NCI-H226 (cell line): ENCODE results near the gene PPP1R12B.
A peak's percentile ranks its signal among the peaks of the same experiment; 100 is the strongest.
"Not testable (repeated sequence)": the region's sequence is repeated elsewhere in the genome, so short reads cannot be mapped to it uniquely, and the experiment has no call there.

Experiments
- DNase-seq: peaks from one replicate; pipeline ENCODE4 v3.0.0-alpha.2; 2015

The PPP1R12B gene

DNA sequence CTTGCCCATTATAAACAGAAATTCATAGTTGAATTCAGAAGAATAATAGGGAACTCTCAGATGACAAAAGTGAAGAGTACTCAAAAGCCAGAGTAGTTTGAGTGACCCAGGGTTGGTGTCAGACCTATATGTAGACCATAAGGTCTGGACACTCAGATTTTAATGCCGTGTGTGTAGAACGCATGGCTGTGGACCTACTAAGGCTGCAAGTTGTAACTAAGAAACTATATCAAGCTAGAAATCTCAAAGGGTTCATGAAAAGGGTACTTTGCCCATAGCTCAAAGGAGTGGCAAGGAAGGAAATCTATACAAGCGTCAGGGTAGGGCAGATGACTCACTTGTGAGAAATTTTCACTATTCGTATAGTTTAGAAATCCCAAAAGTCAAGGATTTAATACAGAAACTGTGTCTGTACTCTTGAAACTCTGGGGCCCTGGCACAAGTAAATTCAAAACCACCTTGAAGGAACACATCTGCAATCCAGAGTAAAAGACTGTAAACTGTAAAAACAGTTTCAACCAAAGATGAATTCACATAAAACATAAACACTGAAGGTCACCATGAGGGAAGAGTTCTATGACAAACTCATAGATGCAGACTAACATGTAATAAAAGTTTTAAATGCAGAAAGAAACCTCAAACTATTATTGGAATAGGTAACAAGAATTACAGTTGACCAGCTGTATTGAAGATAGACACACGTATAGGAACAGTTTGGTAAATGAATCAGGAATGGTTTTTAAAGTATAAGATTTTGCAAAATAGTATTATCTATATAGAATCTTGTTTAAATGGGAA lies 108.1 kb downstream of the PPP1R12B start:
- DNase-seq: peak; percentile 19

DNA sequence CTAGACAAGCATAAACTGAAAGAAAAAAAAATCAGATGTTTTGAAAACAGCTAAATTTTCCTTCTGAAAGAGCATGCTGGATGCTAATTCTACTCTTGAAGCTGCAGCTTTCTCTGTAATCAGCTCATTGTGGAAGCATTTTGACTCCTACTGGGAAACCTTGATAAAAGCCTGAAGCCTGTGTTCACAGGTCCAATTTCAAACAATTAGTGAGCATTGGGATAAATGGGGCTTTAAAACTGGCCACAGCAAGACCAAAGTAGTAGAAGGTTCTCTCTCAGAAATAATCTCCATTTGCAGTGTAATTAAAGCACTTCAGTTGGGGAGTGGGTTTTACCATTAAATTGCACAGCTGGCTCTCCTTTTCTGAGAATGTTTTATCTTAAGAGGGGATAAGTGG lies 110.2 kb downstream of the PPP1R12B start:
- not testable (repeated sequence) for DNase-seq

DNA sequence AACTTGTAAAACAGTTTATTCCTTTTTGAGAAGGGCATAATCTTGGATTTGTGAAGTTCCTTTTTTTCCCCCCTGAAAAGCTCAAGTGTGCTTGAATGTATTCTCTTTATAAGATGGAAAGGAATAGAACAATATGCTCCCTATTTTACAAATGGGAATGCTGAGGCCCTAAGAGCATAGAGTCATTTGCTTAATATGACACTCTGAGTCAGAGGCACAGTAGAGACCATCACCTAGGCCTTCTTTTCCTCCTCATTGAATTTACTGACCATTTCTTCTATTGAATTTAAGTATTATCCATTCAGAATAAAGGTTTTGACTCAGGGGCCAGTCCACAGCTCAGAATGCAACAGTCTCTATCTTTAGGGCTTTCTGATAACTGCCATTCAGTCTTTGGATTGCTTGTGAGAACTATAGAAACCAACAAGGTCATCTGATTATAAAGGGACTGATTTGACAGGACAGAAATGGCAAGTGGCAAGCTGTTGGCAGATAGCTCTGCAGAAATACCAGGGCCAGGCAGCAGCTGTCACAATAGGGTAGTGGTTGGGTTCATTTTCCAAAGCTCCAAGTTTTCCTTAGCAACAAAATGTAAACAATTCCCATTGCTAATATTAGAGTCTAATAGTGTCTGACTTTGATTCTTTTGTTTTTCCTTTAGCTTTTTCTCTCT lies 111.1 kb downstream of the PPP1R12B start:
- DNase-seq: not testable (repeated sequence)

DNA sequence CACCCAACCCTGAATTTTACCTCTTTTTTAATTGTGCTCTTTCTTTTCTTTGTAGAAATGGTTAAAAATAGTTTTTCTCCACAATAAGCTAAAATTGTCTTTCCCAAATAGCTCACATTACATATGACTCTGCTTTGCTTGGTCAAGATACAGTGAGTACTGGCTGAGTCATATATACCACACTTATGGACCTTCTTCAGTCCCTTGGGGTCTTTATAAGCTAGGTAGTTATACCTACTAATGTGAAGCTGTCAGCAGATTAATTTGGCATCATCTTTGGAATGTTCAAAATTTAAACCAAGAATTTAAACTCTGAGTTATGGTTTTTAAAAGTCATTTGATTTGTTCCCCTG lies 111.6 kb downstream of the PPP1R12B start:
- DNase-seq: peak; percentile 41

DNA sequence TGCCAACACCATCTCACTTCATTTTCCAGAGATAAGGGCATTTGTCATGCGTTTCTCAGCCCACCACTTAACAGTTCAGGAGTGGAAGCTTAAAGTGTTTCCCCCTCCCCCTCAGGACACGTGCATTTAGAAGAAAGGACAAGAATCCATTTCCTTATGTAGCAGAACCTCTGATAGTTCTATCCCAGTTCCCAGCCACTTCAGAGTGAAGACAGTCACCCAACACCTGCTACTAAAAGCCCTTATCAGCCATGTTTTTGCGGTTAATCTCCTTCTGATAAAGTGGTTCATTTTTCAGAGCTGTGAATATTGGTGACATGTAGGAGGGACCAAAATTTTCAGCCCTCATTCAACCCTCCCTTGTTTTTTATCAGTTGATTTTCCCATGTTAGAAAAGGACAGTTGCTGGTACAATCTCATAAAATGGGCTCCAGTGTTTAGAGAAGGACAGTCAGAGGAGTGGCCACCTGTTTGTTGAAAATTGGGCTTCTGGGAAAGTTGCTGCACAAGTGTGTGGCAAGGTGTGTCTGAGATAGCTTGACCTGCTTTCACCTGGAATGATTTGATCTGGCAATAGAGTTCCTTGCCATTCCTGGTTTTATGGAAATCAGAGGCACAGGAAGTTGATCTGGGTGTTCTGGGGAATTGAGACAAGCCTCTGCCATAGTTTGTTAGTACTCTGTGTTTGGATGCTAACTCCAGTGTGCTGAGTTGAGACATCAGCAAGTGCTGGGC lies 114.0 kb downstream of the PPP1R12B start:
- DNase-seq: no peak

DNA sequence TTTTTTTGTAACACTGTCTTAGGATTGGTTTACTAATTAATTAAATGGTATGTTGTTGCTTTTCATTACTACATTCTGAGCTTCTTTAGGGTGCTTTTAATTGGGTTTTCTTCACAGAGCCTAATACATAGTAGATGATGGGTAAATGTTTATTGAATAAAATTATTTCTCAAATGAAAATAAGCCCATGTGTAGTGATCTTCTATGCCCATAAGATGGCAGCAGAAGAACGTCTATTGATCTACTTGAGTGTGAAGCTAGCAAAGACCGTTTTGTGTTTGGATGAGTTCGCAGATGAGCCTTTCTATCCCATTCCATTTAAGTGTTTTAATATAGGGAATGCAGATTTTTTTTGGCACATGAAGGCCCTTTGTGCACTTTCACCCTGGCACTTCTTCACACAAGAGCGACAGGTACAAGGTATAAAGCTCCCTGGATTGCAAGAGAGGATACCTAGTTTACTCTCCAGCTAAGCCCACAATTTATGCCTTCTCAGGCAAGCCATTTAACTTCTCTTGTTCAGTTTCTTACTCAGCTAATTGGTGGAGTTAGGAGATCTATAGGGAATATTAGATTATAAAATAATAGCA lies 115.7 kb downstream of the PPP1R12B start:
- DNase-seq: not testable (repeated sequence)

DNA sequence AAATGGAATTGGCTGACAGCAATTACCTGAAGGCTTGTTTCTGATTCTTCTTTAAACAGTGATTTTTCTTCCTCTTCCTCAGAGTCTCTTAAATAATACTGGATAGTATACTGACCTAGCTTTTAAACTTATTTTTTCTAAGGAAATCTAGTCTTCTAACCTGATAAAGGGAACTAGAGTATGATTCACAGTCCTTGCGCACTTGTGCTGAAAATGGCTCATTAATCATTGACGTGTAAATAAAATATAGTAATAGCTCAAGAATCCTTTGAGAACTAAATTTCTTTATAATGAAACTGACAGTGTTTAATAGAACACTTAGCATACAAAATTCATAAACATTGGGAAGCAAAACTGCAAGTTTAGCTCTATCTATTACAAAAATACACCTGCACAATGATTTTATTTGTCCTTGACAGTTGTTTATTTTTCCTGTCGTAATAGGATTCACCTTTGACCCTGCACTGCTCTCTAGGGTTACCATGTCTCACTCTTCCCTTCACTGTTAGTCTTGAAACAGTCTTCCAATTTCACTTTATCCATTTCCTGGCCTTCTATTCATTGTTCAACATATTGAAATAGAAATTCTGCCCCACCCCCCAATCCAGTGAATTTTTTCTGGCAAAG lies 117.3 kb downstream of the PPP1R12B start:
- DNase-seq: peak; percentile 51

DNA sequence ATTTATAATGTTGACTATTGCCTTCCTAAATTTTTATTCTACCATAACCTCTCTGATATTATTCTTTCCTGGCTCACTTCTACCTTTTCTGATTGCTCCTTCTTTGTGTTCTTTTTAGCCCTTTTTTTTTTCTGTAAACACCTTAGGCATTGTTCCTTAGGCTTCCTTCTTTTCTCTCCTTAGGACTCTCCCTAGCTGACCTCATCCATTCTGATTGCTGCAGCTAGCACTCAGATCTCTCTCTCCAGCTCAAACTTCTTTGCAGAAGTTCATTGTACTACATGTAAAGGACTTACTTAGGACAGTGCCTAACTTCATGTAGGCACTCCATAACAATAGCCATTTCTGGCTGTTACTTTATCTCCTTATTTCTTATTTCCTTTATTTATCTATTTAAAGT lies 117.8 kb downstream of the PPP1R12B start:
- DNase-seq: not testable (repeated sequence)

DNA sequence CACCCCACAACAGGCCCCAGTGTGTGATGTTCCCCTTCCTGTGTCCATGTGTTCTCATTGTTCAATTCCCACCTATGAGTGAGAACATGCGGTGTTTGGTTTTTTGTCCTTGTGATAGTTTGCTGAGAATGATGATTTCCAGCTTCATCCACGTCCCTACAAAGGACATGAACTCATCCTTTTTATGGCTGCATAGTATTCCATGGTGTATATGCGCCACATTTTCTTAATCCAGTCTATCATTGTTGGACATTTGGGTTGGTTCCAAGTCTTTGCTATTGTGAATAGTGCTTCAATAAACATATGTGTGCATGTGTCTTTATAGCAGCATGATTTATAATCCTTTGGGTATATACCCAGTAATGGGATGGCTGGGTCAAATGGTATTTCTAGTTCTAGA lies 118.9 kb downstream of the PPP1R12B start:
- DNase-seq: not testable (repeated sequence)

DNA sequence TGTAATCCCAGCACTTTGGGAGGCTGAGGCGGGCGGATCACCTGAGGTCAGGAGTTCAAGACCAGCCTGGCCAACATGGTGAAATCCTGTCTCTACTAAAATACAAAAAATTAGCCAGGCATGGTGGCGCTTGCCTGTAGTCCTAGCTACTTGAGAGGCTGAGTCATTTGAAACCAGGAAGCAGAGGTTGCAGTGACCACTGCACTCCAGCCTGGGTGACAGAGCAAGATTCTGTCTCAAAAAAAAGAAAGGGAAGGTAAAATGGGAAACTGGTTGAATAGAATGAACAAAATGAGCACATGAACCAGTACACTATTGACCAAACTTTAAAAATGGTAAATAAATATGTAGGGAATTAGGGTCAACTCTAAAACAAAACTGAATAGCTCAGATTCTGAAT lies 120.2 kb downstream of the PPP1R12B start:
- not testable (repeated sequence) for DNase-seq

DNA sequence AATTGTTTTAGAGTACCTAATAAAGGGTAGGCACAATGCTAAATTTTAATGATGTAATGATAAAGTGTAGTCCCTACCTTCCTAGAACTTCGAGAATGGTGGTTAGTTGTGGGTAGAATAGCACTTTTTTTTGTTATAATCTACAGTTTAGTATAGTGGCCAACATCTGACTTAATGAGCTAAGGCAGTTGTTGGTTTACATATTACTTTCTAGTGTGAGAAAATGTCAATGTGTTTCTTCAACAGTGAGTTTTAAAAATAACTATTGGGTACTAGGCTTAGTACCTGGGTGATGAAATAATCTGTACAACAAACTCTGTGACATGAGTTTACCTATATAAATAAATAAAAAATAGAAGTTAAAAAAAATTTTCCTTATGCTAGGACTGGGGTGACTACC lies 120.6 kb downstream of the PPP1R12B start:
- not testable (repeated sequence) for DNase-seq

DNA sequence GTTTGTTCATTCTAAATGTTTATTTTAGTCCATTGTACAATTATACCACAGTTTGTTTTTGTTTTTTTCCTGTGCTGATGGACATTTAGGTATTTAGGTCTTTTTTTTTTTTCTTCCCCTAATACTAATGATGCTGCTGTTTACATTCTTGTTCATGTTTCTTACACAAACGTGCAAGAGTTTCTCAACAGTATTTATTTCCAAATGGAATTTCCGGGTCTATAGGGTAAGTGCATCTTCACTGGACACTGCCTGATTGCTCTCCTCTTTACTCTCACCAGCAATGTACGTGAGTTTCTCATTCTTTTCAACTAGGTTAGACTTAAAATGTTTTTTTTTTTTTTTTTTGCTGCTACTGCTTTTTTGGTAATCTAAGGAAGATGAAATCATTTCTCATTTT lies 122.7 kb downstream of the PPP1R12B start:
- no peak for DNase-seq

DNA sequence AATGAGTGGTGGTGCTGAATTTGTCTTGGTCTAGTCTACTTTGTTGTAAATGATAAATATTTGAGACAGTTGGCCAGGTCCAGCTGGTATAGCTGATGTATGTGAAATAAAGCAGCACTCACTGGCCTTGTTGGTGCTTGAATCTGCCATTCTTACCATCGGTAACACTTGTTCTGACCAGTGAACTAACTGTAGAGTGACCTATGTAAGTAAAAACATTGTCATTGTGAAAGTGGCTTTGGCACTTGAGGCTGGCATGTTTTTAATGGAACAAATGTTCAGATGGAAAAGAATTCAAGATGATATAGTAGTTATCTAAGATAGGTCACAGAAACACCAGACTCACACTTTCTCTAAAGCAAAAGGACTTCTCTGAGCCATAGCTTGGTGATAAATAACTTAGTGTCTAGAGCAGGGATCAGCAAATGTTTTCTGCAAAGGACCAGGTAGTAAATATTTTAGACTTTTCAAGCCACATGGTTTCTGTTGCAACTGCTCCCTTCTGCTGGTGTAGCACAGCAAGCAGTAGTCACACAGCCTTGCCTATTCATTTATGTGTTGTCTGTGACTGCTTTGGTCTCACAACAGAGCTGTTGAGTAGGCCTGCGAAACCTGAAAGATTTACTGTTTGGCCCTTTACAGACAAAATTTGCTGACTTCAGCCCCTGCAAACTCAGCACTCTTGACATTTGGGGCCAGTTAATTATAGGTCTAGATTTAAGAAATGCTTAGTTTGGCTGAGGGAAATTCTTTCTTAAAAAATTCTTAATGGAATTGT lies 124.0 kb downstream of the PPP1R12B start:
- not testable (repeated sequence) for DNase-seq

DNA sequence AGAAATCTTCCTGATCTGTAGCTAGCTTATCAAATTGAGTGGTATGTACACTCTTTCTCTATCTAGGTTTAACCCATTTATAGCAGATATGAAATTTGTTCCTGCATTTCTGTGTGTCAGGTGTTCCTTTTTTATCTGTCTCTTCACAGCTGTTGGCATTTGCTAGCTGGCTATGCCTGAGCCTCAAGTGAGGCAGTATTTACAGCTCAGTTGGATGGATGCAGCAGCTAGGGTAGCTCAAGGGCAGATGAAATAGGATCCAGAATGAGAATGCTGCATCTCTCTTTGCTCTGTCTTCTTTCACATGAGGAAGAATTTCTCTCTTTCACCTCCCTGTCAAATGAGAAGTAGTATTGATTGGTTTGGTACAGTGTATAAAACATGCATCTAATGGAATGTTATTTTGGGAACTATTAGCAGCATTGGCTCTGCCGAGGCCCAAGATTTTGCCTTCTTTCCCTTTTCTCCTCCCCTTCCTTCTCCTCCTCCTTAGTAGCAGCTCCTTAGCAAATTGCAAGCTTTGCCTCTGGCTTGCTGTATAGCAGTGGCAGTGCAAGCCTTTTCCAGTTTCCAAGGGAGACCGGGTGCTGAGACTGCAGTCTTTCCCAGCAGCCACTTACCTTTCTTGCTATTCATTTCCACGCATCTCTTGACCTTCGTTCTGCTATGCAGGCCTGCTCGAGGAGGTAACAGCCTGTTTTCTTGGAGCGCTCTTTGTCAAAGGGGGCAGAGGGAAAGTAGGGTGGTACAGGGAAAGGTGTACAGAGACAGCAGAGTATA lies 125.0 kb downstream of the PPP1R12B start:
- DNase-seq: not testable (repeated sequence)

DNA sequence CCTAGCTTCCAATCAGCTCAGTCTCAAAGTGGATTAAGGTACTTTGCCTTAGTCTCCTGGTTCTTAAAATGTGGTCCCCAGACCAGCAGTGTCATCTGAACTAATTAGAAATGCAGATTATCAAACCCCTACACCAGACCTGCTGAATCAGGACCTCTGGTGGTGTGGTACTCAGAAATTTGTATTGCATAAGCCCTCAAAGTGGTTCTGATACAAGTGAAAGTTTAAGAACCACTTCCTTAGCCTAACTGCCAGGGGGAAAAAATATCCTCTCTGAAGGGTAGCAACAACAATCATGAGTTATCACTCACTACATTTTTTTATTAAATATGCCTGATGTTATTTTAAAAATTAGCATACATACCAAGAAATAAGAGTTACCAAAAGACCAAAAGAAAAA lies 131.2 kb downstream of the PPP1R12B start:
- DNase-seq: not testable (repeated sequence)

DNA sequence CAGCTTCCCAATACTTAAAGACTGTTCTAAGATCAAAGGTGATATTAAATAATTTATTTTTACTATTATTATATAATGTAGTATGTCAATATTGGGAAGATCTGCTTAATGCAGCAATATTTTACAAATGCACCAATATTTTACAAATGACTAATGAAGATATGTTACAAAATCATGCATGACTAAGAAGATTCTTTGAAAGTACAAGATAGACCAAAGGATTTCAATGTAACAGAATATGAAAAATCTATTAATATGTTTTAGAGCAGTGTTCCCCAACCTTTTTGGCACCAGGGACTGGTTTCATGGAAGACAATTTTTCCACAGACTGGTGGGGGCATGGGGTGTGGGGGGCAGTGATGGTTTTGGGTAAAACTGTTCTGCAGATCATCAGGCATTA lies 132.1 kb downstream of the PPP1R12B start:
- DNase-seq: peak; percentile 28

DNA sequence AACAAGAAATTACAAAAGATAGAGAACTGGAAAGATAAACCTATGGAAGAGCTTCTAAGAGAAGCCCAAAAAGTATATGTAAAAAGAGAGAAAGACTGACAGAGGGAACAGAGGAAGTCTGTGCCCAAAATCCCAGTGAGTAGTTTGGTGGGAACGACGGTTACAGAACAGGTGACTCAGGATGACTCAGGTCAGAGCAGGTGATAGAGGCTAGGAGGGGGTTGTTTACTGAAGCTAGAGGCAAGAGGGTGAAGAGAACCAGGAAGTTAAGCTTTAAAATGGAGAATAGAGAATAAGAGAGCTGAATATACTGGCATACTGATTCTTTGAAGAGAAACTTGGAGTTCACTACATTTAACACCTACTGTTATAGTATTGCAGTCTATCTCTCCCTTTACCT lies 134.9 kb downstream of the PPP1R12B start:
- DNase-seq: peak; percentile 39

DNA sequence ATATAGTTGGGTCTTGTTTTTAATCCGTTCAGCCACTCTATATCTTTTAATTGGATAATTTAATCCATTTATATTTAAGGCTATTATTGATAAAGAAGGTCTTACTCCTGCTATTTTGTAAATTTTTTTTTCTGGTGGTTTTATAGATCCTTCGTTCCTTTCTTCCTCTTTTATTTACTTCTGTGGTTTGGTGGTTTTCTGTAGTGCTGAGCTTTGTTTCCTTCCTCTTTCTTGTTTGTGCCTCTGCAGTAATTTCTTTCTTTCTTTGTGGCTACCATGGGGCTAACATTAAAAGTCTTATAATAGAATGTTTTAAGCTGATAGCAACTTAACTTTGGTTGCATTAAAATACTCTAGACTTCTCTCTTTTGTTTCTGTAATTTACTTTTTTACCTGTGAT lies 135.5 kb downstream of the PPP1R12B start:
- DNase-seq: not testable (repeated sequence)

DNA sequence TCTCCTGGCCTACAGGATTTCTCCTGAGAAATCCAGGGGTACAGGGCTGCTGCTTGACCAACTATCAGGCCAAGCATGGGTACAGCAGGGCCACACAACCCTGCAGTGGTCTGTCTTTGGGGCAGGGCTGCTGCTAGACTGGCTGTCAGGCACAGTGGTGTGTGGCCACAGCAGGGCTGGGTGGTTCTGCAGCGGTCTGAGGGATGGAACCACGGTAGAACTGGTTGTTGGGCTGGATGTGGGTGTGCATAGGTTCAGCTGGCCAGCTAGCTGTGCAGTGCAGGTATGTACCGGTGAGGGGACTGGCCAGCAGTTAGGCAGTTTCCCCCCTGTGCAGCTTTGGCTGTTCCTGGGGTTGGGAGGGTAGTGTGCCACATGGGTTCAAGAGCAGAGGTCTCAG lies 136.3 kb downstream of the PPP1R12B start:
- DNase-seq: not testable (repeated sequence)

DNA sequence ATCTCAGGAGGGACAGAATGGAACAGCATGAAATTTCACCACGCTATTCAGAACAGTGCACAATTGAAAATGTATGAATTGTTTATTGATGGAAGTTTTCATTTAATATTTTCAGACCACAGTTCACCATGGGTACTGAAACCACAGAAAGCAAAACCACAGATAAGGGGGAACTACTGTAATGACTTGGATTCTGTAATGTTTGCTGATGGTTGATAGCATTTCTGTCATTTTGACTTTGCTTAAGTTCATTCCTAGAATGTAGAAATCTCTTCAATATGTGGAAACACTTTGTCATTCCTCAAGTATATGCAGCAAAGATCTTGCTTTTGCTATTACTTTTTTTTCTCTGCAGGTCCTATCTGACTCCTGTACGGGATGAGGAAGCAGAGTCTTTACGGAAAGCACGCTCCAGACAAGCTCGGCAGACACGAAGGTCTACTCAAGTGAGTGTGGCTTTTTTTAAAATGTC lies 139.7 kb downstream of the PPP1R12B start:
- DNase-seq: peak; percentile 45

DNA sequence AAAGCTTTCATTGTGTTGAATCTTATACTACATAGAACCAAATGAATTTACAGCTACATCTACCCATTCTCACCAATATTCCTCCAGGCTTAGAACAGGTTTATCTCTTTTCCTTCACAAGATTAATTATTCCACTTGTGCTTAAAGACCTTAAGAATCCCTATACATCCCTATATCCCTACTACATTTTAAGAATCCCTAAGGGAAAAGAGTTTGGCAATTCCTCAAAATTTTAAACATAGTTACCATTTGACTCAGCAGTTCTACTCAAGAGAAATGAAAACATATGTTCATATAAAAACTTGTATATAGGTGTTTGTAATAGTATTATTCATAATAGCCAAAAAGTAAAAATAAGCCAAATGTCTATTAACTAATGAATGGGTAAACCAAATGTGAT lies 140.6 kb downstream of the PPP1R12B start:
- not testable (repeated sequence) for DNase-seq
